ENCODE data around the gene RUNX1. TPM values are rescaled to one million over a fixed set of nuclear protein-coding genes. Genes with fewer than 3 reads are reported as not detected.

Gene RUNX1
- total RNA-seq, 1 donor: 40.9 TPM

GRCh38 chr21:34878940-34879339, 170.2 kb downstream of the RUNX1 start:
- H2AFZ ChIP-seq (ENCODE audit: low read length): no peak overlapping the region
- peaks cover 66% of the 10 kb centered on the region for H3K36me3 ChIP-seq (ENCODE audit: insufficient read depth, low read length)
- peaks cover 80% of the 10 kb centered on the region for H3K4me1 ChIP-seq (ENCODE audit: insufficient read depth, low read length)
- H3K4me3 ChIP-seq (ENCODE audit: insufficient read depth, low read length): peak overlapping the region; percentile 11
- H3K9me3 ChIP-seq (ENCODE audit: low read depth, low read length): no peaks in the 10 kb centered on the region
- peak overlapping the region; percentile 83 for H3K4me2 ChIP-seq (ENCODE audit: insufficient read depth, low read length)
- H4K20me1 ChIP-seq (ENCODE audit: insufficient read depth, low read length): peaks cover 31% of the 10 kb centered on the region
- TF ChIP-seq, protein P1, sequence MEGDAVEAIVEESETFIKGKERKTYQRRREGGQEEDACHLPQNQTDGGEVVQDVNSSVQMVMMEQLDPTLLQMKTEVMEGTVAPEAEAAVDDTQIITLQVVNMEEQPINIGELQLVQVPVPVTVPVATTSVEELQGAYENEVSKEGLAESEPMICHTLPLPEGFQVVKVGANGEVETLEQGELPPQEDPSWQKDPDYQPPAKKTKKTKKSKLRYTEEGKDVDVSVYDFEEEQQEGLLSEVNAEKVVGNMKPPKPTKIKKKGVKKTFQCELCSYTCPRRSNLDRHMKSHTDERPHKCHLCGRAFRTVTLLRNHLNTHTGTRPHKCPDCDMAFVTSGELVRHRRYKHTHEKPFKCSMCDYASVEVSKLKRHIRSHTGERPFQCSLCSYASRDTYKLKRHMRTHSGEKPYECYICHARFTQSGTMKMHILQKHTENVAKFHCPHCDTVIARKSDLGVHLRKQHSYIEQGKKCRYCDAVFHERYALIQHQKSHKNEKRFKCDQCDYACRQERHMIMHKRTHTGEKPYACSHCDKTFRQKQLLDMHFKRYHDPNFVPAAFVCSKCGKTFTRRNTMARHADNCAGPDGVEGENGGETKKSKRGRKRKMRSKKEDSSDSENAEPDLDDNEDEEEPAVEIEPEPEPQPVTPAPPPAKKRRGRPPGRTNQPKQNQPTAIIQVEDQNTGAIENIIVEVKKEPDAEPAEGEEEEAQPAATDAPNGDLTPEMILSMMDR (IDR thresholded peaks at IDR 0.05; ENCODE audit: extremely low read depth, low read depth, low read length): no peak
- peak overlapping the region; percentile 98 for H3K27ac ChIP-seq (ENCODE audit: low read depth, low read length)
- peaks cover 96% of the 10 kb centered on the region for H3K79me2 ChIP-seq (ENCODE audit: insufficient read depth, low read length)
- H3K27me3 ChIP-seq (ENCODE audit: insufficient read depth, low read length): no peaks in the 10 kb centered on the region
- DNase-seq (ENCODE audit: insufficient read length, low spot score, missing footprints): no peak

DNA sequence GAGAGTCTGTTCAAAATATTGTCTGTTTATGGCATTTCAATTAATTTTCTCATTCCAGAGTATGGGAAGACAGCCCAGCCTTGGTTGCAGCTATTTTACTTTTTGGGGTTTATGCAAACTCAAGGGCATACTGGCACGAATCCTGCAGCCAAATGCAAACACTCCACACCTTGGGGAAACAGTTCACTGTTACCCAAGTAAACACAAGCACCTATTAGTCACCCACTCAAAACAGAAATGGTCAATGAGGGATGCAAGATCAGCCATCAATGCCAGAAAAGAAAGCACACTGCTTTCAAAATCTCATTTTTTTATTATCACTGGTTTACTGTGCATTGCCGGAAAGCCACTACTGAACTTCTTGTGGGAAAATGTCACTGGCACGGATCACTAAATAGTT, 170.6 kb downstream of the RUNX1 start:
- Histone ChIP-seq H3K79me2 (ENCODE audit: insufficient read depth, low read length) (peaks cover 96% of the 10 kb centered on the region), H3K4me3 (ENCODE audit: insufficient read depth, low read length) (peak overlapping the region; percentile 11), H4K20me1 (ENCODE audit: insufficient read depth, low read length) (peaks cover 35% of the 10 kb centered on the region), H3K27ac (ENCODE audit: low read depth, low read length) (peak overlapping the region; percentile 98), H3K4me1 (ENCODE audit: insufficient read depth, low read length) (peaks cover 78% of the 10 kb centered on the region), H2AFZ (ENCODE audit: low read length) (no peak overlapping the region), H3K9me3 (ENCODE audit: low read depth, low read length) (no peaks in the 10 kb centered on the region), H3K4me2 (ENCODE audit: insufficient read depth, low read length) (peak overlapping the region; percentile 83), H3K36me3 (ENCODE audit: insufficient read depth, low read length) (peaks cover 67% of the 10 kb centered on the region), H3K27me3 (ENCODE audit: insufficient read depth, low read length) (no peaks in the 10 kb centered on the region)
- DNase-seq (ENCODE audit: insufficient read length, low spot score, missing footprints): no peak
- TF ChIP-seq, protein P1 (IDR thresholded peaks at IDR 0.05; ENCODE audit: extremely low read depth, low read depth, low read length): no peak

DNA sequence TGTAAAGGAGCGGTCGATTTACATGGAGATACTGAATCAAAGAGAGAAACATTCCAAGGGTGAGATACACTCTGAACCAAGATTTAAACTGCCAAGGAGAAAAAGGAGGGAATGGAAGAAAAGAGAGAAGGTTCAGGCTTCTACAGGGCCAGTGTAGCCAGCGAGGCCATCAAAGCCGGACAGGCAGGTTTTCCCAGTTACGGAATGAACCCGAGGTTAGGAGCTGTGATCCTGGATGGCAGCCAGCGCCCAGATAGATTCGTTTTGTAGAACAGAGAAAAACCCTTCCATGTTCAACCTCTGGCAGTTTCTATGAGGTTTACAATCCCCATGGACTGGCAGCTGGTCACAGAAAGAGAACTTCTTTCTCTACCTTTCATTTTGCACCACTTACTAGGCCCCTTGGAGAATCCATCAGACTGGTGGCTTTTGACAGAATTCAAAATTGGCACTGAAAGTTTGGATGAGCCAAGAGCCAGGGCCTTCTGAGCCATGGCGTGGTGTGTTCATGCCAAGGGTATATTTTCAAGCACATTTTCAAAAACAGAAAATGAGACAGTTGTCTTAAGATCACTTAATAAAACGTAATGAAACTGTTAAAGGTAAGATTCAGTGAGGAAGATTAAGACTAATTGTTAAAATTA, 171.5 kb downstream of the RUNX1 start:
- DNase-seq (ENCODE audit: insufficient read length, low spot score, missing footprints): no peak
- TF ChIP-seq, protein P1 (IDR thresholded peaks at IDR 0.05; ENCODE audit: extremely low read depth, low read depth, low read length): no peak
- H3K27me3 ChIP-seq (ENCODE audit: insufficient read depth, low read length): no peaks in the 10 kb centered on the region
- peaks cover 76% of the 10 kb centered on the region for H3K36me3 ChIP-seq (ENCODE audit: insufficient read depth, low read length)
- peaks cover 44% of the 10 kb centered on the region for H4K20me1 ChIP-seq (ENCODE audit: insufficient read depth, low read length)
- H3K4me3 ChIP-seq (ENCODE audit: insufficient read depth, low read length): no peak overlapping the region
- H3K4me1 ChIP-seq (ENCODE audit: insufficient read depth, low read length): peaks cover 69% of the 10 kb centered on the region
- H3K9me3 ChIP-seq (ENCODE audit: low read depth, low read length): no peaks in the 10 kb centered on the region
- H3K4me2 ChIP-seq (ENCODE audit: insufficient read depth, low read length): no peak overlapping the region
- peaks cover 96% of the 10 kb centered on the region for H3K79me2 ChIP-seq (ENCODE audit: insufficient read depth, low read length)
- peak overlapping the region; percentile 5 for H3K27ac ChIP-seq (ENCODE audit: low read depth, low read length)
- H2AFZ ChIP-seq (ENCODE audit: low read length): no peak overlapping the region

DNA sequence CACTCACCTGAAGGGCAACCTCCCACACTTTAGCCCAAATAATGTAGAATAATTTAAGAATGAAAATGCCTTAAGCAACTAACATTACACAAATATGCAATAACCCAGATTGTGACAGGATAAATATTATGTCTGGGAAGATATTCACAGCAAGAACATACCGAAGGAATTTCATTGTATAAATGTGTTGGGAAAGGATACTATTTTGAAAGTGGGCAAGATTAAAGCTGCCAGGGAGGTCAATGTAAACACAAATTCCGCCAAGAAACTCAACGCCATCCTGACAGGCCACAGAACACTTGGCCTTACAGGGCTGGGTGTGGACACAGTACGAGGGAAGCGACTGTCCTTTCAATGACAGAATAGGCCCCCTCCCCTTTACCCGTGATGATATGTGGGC, 173.3 kb downstream of the RUNX1 start:
- H3K4me1 ChIP-seq (ENCODE audit: insufficient read depth, low read length): peaks cover 53% of the 10 kb centered on the region
- H3K79me2 ChIP-seq (ENCODE audit: insufficient read depth, low read length): peaks cover 98% of the 10 kb centered on the region
- H3K27ac ChIP-seq (ENCODE audit: low read depth, low read length): peak overlapping the region; percentile 60
- H3K9me3 ChIP-seq (ENCODE audit: low read depth, low read length): no peaks in the 10 kb centered on the region
- no peaks in the 10 kb centered on the region for H3K27me3 ChIP-seq (ENCODE audit: insufficient read depth, low read length)
- peaks cover 87% of the 10 kb centered on the region for H3K36me3 ChIP-seq (ENCODE audit: insufficient read depth, low read length)
- TF ChIP-seq, protein P1 (IDR thresholded peaks at IDR 0.05; ENCODE audit: extremely low read depth, low read depth, low read length): no peak
- no peak overlapping the region for H2AFZ ChIP-seq (ENCODE audit: low read length)
- H4K20me1 ChIP-seq (ENCODE audit: insufficient read depth, low read length): peaks cover 57% of the 10 kb centered on the region
- no peak overlapping the region for H3K4me3 ChIP-seq (ENCODE audit: insufficient read depth, low read length)
- peak overlapping the region; percentile 36 for H3K4me2 ChIP-seq (ENCODE audit: insufficient read depth, low read length)
- no peak for DNase-seq (ENCODE audit: insufficient read length, low spot score, missing footprints)

Measured in osteoblast (primary cell).